SKM-1 treated with dmso at 0.1 percent for 144 hours (cell line): ENCODE measurements around the gene LRBA.

Experiments used
- DNase-seq: peaks from one replicate; lab custom pipeline; 2025; ENCODE audit not compliant: unreplicated experiment; lab: John Stamatoyannopoulos, UW

LRBA gene

DNA sequence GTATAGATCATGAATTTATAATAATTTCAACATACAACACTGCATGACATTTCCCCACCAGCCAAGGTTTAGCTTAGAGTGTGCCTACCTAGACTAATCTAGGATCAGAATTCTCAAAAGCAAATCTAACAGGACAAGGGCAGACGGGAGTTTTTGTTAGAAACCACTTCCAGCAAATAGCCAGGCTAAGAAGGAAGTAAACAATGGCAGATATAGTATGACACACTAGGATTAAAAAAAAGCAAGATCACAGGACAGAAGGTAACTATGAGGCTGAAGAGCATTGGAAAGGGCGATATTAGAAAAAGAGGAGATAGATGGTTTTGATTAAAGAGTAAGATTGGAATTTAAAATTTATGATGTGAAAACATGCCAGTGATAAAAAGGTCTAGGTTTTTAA lies 124.8 kb downstream of the LRBA start:
- DNase-seq = no peak

DNA sequence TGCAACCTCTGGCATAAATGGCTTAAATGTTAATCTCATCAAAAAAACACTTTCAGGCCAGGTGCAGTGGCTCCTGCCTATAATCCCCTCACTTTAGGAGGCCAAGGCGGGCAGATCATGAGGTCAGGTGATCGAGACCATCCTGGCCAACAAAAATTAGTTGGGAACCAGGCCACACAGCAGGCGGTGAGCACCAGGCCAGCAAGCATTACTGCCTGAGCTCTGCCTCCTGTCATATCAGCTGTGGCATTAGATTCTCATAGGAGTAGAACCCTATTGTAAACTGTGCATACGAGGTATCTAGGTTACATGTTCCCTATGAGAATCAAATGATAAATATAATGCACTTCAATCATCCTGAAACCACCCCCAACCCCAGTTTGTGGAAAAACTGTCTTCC lies 125.8 kb downstream of the LRBA start:
- DNase-seq = no peak

DNA sequence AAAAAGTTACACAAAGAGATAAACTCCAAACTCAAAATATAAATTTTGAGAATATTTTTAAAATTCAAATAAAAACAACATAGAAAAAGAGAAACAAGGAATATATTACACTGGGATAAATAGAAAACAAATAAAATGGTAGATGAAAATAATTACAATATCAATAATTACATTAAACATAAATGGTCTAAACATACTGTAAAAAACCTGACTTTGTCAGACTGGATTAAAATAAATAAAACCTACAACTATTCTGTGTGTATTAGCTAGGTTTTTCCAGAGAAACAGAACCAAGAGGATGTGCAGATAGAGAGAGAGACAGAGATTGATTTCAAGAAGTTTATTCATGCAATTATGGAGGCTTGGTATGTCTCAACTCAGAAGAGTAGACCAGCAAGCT lies 126.5 kb downstream of the LRBA start:
- DNase-seq = no peak

DNA sequence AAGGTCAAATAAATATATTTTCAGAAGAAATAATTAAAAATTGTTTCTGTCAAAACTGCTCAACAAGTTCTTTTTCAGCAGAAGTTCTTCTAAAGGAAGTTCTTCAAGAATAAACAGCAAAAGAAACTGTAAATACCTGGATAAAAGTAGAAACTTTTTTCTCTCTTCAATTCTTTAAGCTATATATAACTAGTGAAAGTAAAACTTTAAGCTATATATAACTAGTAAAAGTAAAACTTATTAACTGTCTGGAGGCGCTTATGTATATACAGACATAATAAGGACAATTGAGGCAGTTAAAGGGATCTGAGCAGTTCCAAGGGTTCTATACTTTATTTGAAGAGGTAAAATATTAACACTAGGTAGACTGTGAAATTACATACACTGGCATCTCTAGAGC lies 126.9 kb downstream of the LRBA start:
- DNase-seq = no peak

DNA sequence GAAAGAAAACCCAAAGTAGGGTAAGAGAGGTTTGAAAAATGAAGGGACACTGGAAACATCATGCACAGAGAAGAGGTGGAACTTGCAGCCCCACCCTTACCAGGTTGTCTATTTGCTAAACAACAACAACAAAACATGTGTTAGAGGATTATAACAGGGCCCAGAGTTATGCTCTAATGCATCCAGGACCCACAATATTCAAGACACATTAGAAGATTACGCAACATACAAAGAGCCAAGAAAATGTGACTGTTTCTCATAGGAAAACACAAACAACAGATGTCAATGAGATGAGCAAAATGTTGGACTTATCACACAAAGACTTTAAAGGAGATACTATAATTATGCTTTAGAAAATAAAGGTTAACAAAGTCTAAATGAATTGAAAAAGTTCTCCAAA lies 128.5 kb downstream of the LRBA start:
- DNase-seq = no peak

DNA sequence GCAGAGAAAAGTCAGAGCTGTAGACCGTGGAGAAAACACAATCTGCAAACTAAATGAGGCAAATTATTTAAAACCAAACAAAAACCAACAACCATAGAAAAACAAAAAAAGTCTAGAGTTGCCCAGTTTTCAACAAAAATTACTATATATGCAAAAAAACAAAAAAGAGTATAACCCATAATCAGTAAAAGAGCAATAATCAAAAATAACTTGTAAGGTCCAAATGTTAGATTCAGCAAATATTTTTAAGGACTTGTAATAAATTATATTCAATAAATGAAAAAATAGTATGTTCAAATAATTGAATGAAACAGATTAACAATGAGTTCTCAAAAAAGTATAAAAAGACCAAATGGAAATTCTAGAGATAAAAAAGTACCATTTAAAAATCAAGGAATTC lies 130.5 kb downstream of the LRBA start:
- no peak for DNase-seq

DNA sequence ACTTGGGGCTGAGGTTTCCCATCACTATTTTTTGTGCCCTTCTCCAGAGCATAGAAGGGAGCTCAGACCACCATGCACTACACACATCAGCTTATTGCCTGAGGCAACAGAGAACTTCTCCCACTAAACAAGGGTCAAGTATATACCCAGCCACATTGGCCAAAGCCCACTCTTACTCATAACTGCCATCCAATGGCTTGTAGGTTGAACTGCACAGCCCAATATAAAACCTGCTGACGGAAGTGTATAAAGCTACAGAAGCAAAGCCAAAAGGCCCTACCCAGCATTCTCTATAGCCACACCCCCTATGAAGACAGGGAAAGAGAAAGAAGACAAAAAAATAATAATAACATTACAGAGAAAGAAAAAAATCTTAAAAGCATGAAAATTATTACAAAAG lies 139.7 kb downstream of the LRBA start:
- DNase-seq = no peak

DNA sequence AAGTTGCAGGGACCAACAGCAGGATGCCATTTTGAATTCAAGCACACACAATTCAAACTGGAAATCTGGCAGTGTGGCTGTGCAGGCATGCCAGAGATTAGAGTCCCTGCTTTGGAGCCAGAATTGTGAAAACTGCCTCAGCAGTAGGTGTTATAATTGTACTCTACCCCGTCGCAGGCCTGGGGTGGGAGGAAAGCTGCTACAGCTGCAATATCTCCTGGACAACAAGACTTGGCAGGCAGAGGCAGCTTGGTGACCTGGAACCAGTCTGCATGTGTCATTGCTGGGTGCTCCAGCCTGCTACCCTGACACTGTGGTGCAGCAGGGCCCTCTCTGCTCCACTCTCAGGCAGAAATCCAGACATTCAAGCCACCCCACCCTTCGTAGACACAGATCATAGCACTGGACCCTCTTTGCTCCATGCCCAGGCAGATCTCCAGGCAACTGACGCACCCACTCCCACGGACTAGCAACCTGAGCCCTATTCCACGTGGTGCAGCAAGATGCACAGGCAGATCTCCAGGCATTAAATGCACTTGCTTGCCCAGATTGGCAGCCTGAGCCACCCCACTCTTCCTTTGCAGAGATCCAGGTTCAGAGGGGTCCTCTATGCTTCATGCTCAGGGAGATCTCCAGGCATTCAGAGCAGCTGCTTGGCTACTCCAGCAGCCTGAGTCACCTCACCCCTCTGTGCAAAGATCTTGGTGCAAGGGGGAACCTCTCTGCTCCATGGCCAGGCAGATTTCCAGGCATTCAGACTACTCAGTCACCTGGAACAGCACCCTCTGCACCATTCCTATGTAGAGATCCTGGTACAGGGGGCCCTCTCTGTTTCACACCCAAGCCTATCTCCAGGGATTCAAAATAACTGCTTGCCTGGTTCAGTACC lies 140.5 kb downstream of the LRBA start:
- no peak for DNase-seq

DNA sequence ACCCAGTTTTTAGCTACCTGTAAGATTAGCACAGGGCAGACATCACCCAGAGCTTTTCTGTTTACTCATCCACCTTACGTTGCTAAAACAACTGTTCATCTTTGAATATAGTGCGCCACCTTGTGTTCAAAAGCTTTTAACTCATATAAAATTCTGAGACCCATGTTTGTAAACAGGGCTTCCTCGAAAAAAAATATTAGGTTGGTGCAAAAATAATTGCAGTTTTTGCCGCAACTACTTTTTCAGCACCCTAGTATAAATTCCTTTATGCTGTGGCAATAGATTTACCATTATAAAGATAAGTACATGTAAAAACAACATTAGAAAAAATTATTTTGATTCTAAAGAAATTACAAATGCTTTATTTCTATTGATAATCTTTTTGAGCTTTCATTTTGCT lies 147.9 kb downstream of the LRBA start:
- peak; percentile 65 for DNase-seq

DNA sequence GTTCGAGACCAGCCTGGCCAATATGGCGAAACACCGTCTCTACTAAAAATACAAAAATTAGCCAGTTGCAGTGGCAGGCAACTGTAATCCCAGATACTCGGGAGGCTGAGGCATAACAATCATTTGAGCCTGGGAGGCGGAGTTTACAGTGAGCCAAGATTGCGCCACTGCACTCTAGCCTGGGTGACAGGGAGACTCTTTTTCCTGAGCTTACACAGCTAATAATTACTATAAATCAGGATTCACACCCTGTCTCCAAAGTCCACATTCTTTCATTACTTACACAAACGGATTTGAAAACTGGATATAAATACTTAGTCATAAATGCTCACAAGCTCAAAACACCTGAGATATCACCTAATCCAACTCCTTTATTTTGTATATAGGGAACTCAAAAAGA lies 151.6 kb downstream of the LRBA start:
- DNase-seq = no peak

DNA sequence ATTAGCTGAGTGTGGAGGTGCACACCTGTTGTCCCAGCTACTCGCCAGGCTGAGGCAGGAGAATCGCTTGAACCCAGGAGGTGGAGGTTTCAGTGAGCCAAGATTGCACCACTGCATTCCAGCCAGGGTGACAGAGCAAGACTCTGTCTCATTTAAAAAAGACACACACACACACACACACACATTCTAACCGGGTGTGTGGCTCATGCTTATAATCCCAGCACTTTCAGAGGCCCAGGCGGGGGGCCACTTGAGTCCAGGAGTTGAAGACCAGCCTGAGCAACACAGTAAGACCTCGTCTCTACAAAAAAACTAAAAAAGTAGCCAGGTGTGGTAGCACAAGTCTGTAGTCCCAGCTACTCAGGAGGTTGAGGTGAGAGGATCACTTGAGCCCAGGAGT lies 152.3 kb downstream of the LRBA start:
- no peak for DNase-seq

DNA sequence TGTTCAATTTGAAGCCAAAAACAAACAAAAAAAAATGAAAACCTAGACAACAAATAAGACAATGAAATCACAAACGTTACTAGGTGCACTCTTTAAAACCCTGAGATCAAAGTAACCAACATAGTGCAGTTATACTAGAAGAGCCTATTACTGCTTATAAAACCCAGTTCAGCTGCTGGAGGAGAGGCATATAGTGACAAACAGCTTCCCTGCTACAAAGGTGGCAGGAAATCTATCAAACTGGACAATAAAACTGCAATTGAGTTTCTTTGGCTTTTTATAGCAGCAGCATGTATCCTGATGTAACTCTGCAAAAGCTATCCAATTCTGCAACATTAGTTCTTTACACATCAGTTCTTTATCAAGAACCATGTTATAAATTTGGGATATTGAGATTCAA lies 155.6 kb downstream of the LRBA start:
- no peak for DNase-seq

DNA sequence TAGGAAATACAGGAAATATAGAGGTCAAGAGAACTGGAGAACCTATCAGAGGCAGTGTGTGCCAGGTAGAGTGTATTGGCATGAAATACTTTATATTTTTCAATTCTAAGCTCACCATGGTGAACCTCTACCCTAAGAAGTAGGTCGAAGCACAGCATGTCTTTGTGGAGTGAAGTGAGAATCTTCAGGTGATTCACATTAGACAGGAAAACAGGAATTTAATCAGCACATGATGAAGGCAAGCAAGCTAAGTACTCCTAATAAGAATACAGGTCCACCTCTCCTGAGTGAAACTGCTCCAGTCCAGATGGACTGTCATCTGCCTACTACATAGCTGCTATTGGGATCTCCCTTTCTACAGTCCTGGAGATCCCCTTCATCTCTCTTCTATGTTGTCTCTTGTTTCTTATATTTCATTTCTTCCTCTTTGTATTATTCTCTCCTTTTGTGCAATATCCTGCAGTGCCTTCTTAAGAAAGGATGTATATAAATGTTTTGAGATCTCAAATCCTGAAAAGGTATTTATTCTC lies 159.0 kb downstream of the LRBA start:
- no peak for DNase-seq

DNA sequence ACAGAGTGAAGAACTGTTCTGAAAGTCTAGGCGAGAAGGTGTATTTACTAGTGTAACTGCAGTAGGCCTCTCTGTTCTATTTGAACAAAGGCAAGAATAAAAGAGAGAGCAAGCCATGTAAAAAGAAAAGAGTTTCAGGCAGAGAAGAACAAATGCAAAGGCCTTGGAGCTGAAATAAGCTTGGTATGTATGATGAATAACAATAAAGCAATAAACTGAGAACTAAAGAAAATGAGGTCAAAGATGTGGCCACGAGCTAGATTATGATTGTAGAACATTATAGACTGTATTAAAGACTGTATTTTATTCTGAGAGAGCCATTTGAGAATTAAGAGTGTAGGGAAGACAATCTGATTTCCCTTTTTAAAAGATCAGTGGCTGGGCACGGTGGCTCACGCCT lies 160.5 kb downstream of the LRBA start:
- no peak for DNase-seq

DNA sequence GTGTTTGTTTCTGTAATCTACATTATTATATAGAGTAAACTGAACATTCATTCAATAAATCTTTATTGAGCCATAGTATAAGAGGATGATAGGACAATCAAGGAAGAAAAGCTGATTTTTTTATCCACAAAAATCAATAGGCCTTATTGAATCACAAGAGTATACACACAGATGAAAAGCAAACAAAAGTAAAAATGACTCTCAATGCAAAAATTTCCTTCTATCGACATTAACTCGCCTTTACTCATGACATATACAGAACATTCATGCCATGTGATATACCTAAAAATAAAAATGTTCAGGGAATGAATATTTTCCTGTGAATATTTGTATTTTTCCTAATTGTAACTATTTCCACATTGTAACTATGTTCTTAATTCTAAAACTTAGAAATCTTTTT lies 161.2 kb downstream of the LRBA start:
- no peak for DNase-seq

DNA sequence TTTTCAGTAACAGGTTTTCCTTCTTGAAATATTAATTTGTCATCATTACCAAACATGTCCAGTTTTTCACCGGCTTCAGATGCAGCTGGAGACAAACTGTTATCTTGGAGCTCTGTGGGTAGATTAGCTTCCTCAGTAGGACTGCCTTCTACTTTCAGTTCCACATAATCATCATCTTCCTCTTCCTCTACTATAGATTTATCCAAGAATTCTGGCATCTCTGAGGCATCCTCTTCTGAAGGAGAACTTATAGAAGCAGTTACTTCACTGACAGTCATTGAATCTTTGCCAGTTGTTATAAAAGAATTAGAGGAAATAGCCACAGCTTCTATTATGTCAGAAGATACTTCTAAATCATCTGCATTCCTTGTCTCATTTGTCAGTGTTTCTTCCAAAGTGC lies 162.9 kb downstream of the LRBA start:
- DNase-seq = peak; percentile 72

DNA sequence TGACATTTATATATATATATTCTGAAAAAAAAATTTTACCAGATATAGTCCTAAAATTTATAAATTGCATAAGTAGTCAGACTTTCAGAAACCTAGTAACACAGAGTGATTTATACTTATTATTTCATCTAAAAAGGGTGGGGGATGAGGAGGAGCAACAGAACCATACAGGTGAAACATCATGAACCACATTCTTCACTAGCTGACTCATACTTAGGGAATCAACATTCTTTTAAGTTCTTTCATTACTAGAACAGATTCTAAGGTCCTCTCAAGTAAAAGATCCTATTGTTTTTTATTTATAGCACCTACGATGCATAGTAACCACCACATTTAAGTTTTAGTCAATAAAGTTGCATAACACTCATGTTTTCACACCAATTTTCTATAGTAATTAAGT lies 166.1 kb downstream of the LRBA start:
- DNase-seq = no peak

DNA sequence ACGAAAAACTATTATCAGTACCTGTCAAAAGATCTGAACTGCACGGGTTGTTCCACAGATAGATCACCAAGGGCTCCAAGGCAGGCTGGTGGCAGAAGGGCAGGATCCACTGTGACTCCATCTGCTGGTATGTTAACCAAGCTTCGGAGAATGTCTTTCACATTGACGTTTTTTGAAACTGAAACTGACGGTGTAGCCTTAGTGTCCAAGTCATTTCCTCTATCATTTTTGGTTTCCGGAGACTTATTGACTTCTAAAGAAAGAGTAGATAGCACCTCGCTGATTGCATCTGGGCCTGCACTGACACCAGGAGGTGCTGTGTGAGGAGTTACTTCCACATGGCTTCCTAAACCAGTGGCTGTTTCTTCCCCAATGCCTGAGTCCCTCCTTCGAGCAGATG lies 186.9 kb downstream of the LRBA start:
- no peak for DNase-seq

DNA sequence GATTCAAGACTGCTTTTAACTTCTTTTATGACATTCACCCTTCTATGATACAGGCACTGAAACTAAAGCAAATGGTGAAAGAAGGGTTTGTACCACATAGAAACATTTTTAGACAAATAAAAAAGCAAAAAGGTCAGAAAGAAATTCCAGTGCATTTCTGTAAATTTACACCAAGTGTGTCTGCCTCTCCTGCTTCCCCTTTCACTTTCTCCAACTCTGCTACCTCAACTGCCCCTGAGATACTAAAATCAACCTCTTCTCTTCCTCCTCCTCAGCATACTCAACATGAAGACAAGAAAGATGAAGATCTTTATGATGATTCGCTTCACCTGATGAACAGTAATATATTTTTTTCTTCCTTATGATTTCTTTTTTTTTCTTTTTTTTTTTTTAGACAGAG lies 187.9 kb downstream of the LRBA start:
- no peak for DNase-seq

DNA sequence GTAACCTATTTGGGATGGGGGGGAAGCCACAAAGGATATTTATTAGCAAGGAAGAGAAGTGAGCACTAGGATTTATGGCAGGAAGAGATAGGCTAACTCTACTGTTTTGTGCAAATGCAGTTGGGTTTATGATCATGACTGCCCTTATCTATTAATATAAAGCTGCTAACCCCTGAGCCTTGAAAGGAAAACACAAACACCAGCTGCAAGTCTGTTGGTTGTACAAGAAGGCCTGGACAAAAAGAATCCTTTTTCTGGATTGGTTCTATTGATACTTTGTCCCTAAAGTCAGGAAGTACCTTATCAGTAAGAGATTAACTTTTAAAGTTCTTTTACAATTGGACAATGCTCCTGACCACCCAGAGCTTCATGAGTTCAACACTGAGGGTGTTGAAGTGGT lies 188.8 kb downstream of the LRBA start:
- DNase-seq = no peak

DNA sequence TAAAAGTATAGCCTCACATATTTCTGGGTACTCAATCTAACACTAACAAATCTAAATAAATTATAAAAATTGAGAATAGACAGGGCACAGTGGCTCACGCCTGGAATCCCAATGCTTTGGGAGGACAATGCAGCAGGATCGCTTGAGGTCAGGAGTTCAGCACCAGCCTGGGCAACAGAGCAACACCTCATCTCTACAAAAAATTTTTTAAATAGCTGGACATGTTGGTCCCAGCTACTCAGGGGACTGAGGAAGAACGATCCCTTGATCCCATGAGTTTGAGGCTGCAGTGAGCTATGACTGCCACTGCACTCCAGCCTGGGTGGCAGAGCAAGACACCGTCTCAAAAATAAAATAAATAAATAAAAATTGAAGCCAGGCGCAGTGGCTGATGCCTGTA lies 192.7 kb downstream of the LRBA start:
- DNase-seq = no peak

DNA sequence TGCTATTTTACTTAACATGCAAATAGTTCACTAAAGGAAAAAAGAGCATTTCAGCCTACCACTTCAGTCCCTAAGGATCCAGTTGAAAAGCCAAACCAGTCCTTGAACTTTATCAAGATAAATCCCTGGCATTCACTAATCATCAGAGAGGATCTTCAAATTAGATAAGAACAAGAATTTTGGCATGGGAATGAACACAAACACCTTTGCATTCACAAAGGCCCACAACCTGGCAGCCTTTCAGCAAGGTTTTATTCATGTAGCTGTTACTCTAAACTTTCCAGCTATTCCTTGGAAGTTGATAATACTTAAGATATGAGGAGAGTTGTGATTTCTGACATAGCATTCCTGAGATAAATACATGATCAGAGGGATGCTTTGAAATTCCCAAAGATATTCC lies 193.4 kb downstream of the LRBA start:
- DNase-seq = no peak

DNA sequence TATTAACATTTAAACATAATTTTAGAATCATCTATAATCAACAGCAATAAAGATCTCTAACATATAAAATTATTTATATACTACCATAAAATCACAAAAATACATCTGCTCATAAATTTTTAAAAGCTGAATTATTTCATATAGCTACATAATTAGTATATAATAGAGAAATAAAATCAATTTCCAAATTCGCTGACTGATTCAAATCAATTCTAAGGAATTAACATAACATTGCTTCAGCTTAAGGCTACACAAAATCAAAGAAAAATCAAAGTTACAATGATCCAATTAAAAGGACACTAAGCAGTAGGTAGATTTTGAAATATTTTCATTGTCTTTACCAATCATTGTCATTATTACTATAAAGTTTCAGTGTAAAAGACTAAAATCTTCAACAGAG lies 194.7 kb downstream of the LRBA start:
- DNase-seq = no peak
